HEK293T (cell line): Measurements from ENCODE around the gene ARHGEF1.

Experiments used
- ARNT ChIP-seq: fragments of 450-650 bp; IDR thresholded peaks from 2 replicates; pipeline ENCODE4 v1.6.1; 2017; ENCODE audit warnings: mild to moderate bottlenecking
- FOXA1 ChIP-seq: fragments of 450-650 bp; IDR thresholded peaks from 2 replicates; pipeline ENCODE4 v1.6.1; 2016; ENCODE audit warnings: mild to moderate bottlenecking
- FOXK2 ChIP-seq: fragments of 450-650 bp; IDR thresholded peaks from 2 replicates; pipeline ENCODE4 v1.6.1; 2016; ENCODE audit warnings: mild to moderate bottlenecking
- FOXM1 ChIP-seq: fragments of 450-650 bp; IDR thresholded peaks from 2 replicates; pipeline ENCODE4 v1.6.1; 2017; ENCODE audit warnings: mild to moderate bottlenecking, borderline replicate concordance
- HDGF ChIP-seq: fragments of 450-650 bp; IDR thresholded peaks from 2 replicates; pipeline ENCODE4 v1.6.1; 2017; ENCODE audit warnings: antibody characterized with exemption, borderline replicate concordance
- LEF1 ChIP-seq: fragments of 450-650 bp; IDR thresholded peaks from 2 replicates; pipeline ENCODE4 v1.6.1; 2017; ENCODE audit warnings: mild to moderate bottlenecking, borderline replicate concordance
- SP1 ChIP-seq: fragments of 450-650 bp; IDR thresholded peaks from 2 replicates; pipeline ENCODE4 v1.6.1; 2017
- SUZ12 ChIP-seq: fragments of 450-650 bp; IDR thresholded peaks from 2 replicates; pipeline ENCODE4 v1.6.1; 2016; ENCODE audit warnings: mild to moderate bottlenecking
- TARDBP ChIP-seq: fragments of 450-650 bp; IDR thresholded peaks from 2 replicates; pipeline ENCODE4 v1.6.1; 2016
- ZNF384 ChIP-seq: fragments of 450-650 bp; IDR thresholded peaks from 2 replicates; pipeline ENCODE4 v1.6.1; 2016

DNA sequence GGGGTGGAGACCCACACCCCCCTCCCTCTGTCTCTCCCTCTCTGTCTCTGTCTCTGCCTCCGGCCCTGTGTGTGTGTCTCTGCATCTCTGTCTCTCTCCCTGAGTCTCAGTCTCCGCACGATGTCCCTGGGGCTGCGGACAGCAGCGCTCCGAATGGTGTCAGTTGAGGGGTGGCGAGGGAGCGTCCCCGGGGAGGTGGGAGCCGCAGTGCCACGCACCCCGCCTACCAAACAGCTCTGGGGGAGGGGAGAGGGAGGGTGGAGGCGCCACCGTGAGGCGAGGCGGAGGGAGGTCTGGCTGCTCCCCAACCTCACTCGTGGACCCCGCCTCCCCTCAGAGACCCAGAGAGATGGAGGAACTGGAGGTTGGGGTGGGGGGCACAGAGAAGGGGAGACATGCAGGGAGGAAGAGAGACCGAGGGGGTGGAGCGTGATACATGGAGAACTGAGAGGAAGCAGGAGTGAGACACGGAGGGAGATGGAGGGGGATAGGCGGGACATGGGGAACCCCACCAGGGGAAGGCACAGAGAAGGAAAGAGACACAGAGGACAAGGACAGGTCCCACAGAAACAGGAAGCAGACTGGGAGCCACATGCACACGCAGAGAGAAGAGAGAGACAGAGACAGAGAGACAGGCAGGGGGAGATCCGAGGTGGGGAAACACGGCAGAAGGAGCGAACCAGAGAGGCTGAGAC, 38.0 kb downstream of the ARHGEF1 start:
- TF ChIP-seq SUZ12 (no peak), FOXK2 (no peak), LEF1 (no peak), ZNF384 (no peak), SP1 (no peak), FOXM1 (no peak), HDGF (no peak), ARNT (no peak), FOXA1 (no peak), TARDBP (no peak)
